Fibroblast of mammary gland (primary cell): ENCODE measurements around the gene OSBPL1A.

Source experiments
- DNase-seq: peaks from one replicate; pipeline ENCODE4 v3.0.0-alpha.2; 2010; ENCODE audit warnings: low read depth
- H3K4me3 ChIP-seq: 2 replicates; pipeline ENCODE4 v1.5.1; 2011; ENCODE audit warnings: low read depth, mild to moderate bottlenecking, low read length, moderate library complexity; ENCODE audit not compliant: control insufficient read depth
- TF ChIP-seq, protein P1 (sequence below): conservative IDR thresholded peaks from 2 replicates; pipeline ENCODE4 v1.5.1; 2011; ENCODE audit warnings: low read depth, low read length, inconsistent platforms; ENCODE audit not compliant: control insufficient read depth, insufficient read depth

OSBPL1A gene

GRCh38 chr18:24270358-24270936 is 127.2 kb downstream of the OSBPL1A start:
- DNase-seq, result peak; percentile 6
- TF ChIP-seq, protein P1, sequence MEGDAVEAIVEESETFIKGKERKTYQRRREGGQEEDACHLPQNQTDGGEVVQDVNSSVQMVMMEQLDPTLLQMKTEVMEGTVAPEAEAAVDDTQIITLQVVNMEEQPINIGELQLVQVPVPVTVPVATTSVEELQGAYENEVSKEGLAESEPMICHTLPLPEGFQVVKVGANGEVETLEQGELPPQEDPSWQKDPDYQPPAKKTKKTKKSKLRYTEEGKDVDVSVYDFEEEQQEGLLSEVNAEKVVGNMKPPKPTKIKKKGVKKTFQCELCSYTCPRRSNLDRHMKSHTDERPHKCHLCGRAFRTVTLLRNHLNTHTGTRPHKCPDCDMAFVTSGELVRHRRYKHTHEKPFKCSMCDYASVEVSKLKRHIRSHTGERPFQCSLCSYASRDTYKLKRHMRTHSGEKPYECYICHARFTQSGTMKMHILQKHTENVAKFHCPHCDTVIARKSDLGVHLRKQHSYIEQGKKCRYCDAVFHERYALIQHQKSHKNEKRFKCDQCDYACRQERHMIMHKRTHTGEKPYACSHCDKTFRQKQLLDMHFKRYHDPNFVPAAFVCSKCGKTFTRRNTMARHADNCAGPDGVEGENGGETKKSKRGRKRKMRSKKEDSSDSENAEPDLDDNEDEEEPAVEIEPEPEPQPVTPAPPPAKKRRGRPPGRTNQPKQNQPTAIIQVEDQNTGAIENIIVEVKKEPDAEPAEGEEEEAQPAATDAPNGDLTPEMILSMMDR, result no peak
- H3K4me3 ChIP-seq, result peak overlapping the region; percentile 71

- TF ChIP-seq, protein P1, result no peak
- no peak for DNase-seq
- H3K4me3 ChIP-seq, result no peak overlapping the region
These were observed 128.7 kb downstream of the OSBPL1A start for GRCh38 chr18:24268784-24269550.

DNA sequence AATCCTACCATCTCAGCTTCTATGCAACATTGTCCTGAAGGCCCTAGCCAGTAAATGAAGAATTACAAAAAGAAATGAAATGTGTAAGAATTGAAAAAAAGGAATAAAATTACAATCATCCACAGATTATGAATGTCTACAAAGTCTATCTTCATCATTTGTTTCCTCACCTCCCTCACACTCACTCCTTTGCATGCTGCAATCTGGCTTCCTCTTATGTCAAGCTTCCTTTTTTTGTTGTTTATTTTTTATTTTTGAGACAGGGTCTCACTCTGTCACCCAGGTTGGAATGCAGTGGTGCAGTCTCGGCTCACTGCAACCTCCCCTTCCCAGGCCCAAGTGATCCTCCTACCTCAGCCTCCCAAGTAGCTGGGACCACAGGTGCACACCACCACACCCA is 129.7 kb downstream of the OSBPL1A start:
- DNase-seq, result no peak
- TF ChIP-seq, protein P1, result no peak
- no peak overlapping the region for H3K4me3 ChIP-seq

DNA sequence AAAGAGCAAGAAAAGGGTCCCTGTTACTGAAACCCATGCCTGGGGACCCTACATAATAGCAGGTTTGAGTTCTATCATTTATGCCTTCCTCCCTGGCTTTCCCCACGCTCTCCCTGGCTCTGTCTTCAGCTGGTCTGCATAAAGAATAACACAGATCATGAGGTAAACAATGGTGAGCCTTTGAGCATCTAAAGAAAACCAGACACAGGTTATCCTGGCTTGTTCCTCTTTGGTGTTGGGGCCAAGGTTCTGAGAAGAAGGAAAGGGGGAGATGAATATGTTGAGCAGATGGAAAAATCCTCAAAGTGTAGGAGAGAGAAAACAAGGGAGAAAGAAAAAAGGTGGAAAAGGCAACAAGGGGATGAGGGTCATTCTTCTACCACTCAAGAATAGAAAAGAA is 131.5 kb downstream of the OSBPL1A start:
- DNase-seq, result no peak
- TF ChIP-seq, protein P1, result no peak
- no peak overlapping the region for H3K4me3 ChIP-seq

- H3K4me3 ChIP-seq, result no peak overlapping the region
- TF ChIP-seq, protein P1, result no peak
- no peak for DNase-seq
These were observed 132.0 kb downstream of the OSBPL1A start for GRCh38 chr18:24265502-24266064.

DNA sequence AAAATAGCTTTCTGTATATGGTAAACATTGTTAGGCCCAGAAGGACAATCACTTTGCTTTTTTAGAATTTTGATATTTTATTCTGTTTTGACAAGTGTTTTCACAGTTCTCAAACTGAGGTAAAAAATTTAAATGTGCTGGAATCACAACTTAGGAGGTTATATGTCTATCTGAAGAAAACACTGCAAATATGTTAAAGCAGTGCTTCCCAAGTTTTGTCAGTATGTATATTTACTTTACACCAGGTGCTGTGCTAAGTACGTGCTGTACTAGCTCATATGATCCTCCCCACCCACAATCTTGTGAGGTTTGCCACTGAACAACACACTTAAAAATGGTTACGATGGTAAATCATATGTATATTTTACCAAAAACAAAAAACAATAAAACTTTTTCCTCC is 134.6 kb downstream of the OSBPL1A start:
- DNase-seq, result no peak
- no peak overlapping the region for H3K4me3 ChIP-seq
- TF ChIP-seq, protein P1, result no peak
